ENCODE data around the gene PCTP.

Gene PCTP

GRCh38 chr17:55750750-55751657 is at the start of gene PCTP:
Gene PCTP (plus strand): TSS chr17:55751051. CDS start chr17:55751104, 53 bp downstream.
- in situ Hi-C loops (cut with MboI; ENCODE audit: low sequenced_read_pairs) = no loop called here

- in situ Hi-C loops (cut with MboI; ENCODE audit: low sequenced_read_pairs) = no loop called here
Observed at GRCh38 chr17:55702150-55702549, 48.7 kb upstream of the PCTP start.

GRCh38 chr17:55704401-55704800 is 46.5 kb upstream of the PCTP start:
- in situ Hi-C loops (cut with MboI; ENCODE audit: low sequenced_read_pairs) = no loop called here

DNA sequence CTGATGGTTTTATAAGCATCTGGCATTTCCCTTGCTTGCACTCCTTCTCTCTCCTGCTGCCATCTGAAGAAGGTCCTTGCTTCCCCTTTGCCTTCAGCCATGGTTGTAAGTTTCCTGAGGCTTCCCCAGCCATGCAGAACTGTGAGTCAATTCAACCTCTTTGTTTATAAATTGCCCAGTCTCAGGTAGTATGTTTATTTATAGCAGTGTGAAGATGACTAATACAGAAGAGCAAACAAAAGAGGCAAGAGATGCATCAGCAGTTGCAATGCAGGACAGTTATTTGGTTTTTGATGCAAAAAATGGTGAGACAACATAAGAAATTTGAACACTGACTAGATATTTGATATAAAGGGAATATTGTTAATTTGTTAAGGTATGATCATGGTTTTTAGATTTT is 45.0 kb upstream of the PCTP start:
- in situ Hi-C loops (cut with MboI; ENCODE audit: low sequenced_read_pairs) = no loop called here

DNA sequence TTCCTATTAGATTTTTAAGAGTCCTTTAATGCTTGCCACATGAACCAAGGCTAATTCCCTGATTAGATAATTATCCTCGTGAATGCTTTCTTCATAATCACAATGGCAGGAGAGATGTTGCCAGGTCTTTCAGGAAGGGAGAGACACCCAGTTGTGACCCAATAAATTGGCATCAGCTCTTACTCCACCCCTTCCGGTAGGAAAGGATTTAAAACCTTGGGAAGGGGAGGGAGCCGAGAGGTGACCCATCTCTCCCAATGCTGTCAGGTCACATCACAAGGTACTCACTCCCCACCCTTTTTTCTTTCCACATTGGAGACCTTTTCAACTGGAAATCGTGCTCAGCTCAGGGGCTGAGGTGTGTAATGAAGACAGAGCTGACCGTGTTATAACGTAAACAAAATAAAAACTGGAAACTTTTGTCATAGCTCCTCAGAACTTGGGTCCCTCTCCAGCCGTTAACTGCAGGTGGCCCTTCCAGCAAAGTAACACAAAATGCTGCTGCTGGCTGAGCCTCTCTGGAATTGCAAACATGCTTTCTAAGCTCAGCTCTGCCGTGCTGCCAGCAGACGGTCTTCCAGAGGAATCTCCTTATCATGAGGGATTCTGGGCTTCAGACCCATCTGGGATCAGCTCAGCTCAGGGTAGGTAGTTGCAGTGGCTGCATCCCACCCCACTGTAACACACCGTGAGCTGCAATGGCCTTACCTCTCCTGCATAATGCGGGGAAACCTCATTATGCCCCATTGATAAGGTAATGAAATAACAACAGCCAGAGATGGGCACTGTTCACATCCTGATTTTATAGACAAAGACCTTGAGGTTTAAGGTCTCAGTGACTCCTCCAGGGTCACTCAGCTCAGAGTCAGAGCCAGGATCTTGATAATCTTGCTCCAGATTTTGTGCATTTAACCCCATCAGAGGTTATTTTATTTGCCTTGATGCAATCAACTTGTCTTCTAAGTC is 43.8 kb upstream of the PCTP start:
- in situ Hi-C loops (cut with MboI; ENCODE audit: low sequenced_read_pairs) = no loop called here

- in situ Hi-C loops (cut with MboI; ENCODE audit: low sequenced_read_pairs) = no loop called here
Observed at GRCh38 chr17:55708175-55708974, 42.5 kb upstream of the PCTP start.

DNA sequence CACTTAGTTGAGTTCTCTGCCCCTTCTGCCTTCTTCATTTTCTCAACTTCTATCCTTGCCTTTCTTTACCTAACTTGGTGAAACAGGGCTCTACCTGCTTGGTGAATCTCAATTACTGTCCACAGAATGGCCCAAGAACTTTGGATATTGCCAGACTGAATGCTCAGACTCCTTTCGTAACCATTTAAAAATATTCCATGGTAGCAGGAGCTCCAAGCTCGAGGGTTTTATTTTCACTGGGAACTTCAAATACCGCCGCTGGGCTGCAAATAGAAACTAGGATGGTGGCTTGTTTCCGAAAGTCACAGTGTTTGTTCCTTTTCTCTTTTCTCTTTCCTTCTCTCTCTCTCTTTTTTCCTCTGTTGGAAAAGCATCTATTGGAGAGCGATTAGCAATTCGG is 41.4 kb upstream of the PCTP start:
- in situ Hi-C loops (cut with MboI; ENCODE audit: low sequenced_read_pairs) = no loop called here

GRCh38 chr17:55709984-55710383 is 40.9 kb upstream of the PCTP start:
- in situ Hi-C loops (cut with MboI; ENCODE audit: low sequenced_read_pairs) = loop anchor here (10.0 kb wide), 1 partner anchor 185 kb away; no protein-coding TSS in a partner anchor

GRCh38 chr17:55710410-55710809 is 40.4 kb upstream of the PCTP start:
- in situ Hi-C loops (cut with MboI; ENCODE audit: low sequenced_read_pairs) = loop anchor here (10.0 kb wide), 1 partner anchor 186 kb away; no protein-coding TSS in a partner anchor

DNA sequence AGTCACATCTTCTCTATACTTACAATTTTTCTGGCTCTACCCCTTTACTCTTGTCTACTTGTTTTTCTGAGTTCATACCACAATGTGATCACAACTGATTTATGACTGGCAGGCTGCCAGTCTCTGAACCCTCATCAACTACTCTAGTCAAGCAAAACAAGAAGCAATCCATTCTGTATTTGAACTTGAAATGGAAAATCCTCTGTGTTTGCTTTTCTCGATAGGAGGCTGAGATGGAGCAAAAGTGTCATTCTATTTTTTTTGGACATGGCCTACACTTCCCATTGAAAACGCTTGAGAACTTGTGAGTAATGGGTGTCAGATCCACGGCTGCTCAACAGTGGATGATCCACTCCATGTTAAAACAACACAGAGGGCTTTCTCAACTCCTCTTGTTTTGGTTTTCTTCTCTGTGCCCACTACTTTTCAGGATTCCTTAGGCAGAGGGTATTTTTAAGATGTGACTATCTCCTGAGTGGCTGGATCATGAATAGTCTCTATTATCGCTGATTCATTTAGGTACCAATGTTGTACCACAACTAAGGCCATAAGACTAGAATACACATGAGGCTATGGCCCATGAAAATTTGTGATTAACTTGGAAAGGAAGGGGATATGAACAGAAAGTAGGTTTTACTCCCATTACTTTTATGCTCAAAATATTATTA is 39.9 kb upstream of the PCTP start:
- in situ Hi-C loops (cut with MboI; ENCODE audit: low sequenced_read_pairs) = loop anchor here (10.0 kb wide), 1 partner anchor 186 kb away; no protein-coding TSS in a partner anchor

DNA sequence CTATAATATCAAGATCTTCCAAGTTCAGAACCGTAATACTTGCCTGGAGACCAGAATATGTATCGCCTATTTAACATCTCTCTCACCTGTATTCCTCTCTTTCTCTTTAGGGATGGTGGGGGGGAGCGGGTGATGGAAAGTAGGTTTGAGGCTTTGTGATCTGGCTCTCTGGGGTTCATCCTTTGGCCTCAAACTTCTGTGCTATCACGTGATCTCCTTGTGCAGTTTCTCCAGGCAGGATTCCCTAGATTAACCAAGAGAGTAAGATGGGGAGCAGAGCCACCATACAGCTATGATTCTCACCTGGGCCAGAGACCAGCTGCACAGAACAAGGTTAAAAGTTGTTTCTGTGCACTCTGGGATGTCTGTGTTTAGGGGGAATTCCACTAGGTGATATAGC is 33.4 kb upstream of the PCTP start:
- in situ Hi-C loops (cut with MboI; ENCODE audit: low sequenced_read_pairs) = loop anchor here (10.0 kb wide), 1 partner anchor 193 kb away; no protein-coding TSS in a partner anchor

DNA sequence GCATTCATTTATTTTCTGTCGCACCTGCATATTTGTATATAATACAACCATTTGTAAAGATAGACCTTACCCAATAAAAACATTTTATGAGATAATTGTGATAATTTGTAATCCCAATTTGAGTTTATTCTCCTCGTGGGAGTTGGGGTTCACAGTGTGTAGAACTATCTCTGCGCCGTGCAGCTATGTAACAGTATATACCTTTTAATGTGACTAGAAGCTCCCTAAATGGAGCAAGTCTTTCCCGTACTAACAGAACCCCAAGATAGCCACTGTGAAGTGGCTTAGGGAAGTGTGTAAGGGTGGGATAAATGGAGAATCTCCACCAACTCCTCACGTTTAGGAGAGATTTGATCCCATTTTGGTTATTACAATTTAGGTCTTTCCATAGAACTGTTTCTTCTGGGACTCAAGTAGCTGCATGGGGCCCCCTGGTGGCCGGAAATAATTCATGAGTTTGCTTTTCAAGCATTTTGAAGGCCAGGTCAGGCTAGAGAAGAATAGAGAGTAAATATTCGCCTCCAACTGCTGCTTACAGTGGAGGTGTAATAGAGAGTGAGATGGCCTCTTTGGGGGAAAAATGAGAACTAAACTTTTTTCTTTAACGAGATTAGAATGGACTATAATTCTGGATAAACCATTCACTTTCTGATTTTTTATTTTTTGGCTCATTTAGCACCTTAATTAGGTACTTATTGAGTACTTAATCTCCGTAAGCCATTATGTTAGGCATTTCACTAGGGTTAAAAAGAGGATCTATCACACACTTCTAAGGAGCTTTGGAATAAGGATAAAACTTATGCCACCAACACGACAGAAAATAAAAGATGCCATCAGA is 32.7 kb upstream of the PCTP start:
- in situ Hi-C loops (cut with MboI; ENCODE audit: low sequenced_read_pairs) = loop anchor here (10.0 kb wide), 1 partner anchor 193 kb away; no protein-coding TSS in a partner anchor

DNA sequence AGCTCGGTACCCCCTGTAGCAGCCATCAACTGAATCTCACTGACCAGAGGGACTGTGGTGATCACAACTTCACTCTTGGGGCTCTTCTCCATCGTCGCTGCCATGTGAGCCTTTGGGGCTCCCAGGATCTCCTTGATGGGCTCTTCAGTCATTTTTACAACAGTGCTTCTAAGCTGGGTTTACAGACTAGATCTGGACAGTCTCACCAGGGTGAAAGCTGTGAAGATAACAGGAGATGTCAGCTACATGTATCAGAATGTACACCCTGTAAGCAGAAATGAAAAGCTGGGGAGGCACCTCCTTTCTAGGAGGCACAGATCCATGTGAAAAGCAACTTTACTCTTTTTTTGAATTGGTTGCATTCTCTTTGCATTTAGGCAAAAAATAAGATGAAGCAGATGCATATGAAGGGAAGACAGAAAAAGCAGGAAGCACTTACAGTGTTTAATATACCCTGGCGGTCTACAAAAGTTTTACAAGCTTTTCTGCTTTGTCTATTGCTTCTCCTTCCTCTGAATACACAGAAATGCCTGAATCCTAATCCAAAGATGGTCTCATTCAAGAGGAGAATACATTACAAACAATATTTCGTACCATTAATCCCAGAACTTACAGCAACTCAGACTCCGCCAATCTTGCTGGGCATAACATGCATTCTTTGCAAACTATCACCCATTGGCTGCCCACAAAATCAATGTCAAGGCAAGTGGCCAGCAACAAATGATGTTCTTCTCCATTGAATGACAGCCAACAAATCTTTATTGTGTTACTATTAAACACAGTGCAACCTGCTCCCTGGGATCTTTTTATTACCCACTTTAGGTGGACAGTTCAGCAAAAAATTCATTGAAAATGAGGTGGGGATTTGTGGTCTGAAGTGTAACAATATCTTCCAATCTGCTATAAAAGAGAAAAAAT is 29.7 kb upstream of the PCTP start:
- in situ Hi-C loops (cut with MboI; ENCODE audit: low sequenced_read_pairs) = no loop called here

DNA sequence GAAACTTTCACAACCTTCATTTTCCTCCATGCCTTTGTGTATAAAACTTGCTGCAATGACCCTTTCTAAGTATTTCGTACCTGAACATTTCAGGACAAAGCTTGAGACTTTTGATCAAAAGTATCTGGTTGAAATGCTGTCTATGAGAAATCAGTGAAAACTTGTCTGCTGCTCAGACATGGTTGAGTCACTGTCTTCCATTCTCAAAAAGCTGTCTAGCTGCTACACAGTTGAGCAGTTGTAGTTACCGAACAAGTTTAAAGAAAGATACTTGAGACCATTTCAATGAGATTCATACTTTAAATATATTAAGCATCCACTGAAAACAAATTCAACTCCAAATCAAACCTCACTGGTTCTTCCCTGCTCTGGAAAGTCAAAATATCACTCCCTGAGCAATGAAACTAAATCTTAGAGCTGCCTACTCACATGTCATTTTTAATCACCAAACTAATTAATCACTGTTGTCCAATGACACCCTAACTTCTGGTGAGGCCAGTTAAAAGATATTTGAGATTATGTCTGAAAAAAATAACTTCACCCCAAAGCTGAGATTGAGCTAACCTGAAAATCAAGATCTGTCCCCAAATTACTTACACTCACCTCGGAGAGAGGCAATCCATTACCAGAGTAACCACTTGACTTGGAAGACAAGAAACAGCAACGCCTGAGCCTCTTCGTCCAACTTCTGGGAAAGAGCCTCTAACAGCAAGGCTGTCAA is 28.7 kb upstream of the PCTP start:
- in situ Hi-C loops (cut with MboI; ENCODE audit: low sequenced_read_pairs) = no loop called here

DNA sequence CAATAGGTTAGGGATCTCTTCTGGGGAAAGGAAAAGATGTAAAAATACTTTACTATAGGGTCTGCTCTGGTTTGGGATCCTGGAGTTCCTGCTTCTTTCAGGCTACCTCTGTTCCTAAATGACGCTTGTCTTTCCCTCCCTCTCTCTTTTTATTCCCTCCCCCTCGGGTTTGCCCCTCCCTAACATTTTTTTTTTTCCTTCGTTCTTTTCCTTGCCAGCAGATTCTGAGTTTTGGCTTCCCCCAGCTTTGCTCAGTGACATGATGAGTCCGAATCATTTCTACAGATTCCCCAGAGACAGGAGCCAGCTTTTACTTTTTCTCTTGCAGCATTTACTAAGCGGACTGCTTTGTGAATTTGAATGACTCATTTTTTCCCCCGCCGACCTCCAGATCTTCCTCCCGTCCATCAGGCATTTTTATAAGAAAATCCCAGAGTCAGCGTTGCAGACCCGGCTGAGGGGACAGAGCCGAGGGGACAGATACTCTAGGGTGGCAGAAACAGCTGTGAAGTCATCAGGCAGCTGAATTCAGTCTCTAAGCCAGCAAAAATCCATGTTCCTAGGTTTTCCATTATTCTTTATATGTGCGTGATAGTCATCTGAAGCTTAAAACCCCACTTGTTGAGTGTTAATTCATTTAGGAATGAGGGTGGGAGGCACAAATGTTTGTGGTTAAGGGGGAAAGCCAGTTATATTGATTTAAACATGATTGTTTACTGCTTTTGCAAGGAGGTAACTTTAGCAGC is 27.9 kb upstream of the PCTP start, which contains the start of gene TMEM100:
Gene TMEM100 (minus strand): TSS at position 123 of the 746 bp plus-strand sequence. CDS start 1,794 bp downstream, outside the sequence.
- in situ Hi-C loops (cut with MboI; ENCODE audit: low sequenced_read_pairs) = no loop called here

DNA sequence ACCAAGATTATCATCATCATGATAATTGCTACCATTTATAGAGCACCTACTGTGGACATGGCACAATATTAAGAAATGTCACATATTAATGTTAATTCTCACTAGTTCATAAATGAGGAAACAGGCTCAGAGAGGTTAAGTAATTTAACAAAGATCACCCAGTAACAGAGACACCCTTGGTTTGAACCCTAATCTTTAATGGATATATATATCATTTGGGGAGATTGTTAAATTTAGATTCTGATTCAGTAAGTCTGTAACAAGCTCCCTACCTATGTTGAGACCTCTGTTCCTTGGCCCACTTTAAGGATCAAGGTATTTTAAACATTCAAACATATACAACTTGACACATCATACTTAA is 27.4 kb upstream of the PCTP start:
- in situ Hi-C loops (cut with MboI; ENCODE audit: low sequenced_read_pairs) = no loop called here

DNA sequence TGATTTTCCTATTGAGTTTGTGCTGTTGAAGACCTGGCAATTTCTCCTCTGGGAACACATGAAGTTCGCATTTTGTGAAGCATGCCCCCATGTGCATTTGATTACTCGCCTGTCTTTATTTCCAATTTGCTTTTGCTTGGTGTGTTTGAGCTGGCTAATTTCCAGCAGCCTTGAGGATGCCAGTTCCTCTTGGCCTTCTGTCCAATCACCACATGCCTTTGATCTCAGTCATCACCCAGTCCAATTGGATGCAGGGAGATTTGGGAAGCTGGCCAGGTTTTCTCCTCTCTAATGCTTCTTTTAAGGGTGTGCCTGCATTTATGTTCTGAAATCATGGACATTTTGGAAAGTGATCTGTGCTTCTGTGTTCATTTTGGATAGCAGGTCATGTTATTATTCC is 24.4 kb upstream of the PCTP start:
- in situ Hi-C loops (cut with MboI; ENCODE audit: low sequenced_read_pairs) = no loop called here

Data from HL-60/S4 (cell line).